Measurements from ENCODE around the gene SEC14L5.

SEC14L5 gene

DNA sequence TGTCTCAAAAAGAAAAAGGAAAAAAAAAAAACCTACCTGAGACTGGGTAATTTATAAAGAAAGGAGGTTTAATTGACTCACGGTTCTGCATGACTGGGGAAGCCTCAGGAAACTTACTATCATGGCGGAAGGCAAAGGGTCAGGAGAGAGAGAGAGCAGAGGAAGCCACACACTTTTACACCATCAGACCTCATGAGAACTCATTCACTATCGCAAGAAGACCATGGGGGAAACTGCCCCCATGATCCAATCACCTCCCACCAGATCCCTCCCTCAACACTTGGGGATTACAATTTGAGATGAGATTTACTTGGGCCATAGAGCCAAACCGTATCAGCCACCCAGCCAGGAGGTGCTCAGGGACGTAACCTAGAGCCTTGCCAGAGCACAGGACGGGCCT lies 54.8 kb downstream of the SEC14L5 start:
- Histone ChIP-seq H3K4me3 (no peak overlapping the region), H3K27ac (no peak overlapping the region)
- DNase-seq (ENCODE audit: low spot score) = no peak
- TF ChIP-seq, protein P1, sequence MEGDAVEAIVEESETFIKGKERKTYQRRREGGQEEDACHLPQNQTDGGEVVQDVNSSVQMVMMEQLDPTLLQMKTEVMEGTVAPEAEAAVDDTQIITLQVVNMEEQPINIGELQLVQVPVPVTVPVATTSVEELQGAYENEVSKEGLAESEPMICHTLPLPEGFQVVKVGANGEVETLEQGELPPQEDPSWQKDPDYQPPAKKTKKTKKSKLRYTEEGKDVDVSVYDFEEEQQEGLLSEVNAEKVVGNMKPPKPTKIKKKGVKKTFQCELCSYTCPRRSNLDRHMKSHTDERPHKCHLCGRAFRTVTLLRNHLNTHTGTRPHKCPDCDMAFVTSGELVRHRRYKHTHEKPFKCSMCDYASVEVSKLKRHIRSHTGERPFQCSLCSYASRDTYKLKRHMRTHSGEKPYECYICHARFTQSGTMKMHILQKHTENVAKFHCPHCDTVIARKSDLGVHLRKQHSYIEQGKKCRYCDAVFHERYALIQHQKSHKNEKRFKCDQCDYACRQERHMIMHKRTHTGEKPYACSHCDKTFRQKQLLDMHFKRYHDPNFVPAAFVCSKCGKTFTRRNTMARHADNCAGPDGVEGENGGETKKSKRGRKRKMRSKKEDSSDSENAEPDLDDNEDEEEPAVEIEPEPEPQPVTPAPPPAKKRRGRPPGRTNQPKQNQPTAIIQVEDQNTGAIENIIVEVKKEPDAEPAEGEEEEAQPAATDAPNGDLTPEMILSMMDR (IDR thresholded peaks at IDR 0.05) = no peak

- DNase-seq (ENCODE audit: low spot score) = no peak
- TF ChIP-seq, protein P1 (IDR thresholded peaks at IDR 0.05) = no peak
- H3K4me3 ChIP-seq = no peak overlapping the region
- H3K27ac ChIP-seq = no peak overlapping the region
Observed at GRCh38 chr16:5015351-5015750, 57.2 kb downstream of the SEC14L5 start.

GRCh38 chr16:5015887-5016286 lies 57.8 kb downstream of the SEC14L5 start:
- Histone ChIP-seq H3K4me3 (no peak overlapping the region), H3K27ac (no peak overlapping the region)
- no peak for DNase-seq (ENCODE audit: low spot score)
- TF ChIP-seq, protein P1 (IDR thresholded peaks at IDR 0.05) = no peak

GRCh38 chr16:5016967-5017677 lies 59.0 kb downstream of the SEC14L5 start:
- TF ChIP-seq, protein P1 (IDR thresholded peaks at IDR 0.05) = no peak
- H3K27ac ChIP-seq = no peak overlapping the region
- H3K4me3 ChIP-seq = no peak overlapping the region
- no peak for DNase-seq (ENCODE audit: low spot score)

DNA sequence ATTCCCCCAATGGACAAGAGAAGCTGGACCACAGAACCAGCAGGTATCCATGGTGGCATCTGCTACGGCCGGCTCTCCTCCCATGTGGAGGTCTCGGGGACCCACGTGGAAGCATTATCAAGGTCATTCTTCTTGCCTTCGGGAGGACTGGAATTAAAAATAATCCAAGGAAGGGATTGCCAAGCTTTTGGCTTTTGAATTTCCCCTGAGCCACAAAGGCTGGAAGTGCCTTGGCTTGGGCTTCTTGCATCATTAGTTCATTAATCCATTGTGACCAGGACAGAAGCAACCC lies 59.5 kb downstream of the SEC14L5 start:
- TF ChIP-seq, protein P1 (IDR thresholded peaks at IDR 0.05) = no peak
- H3K4me3 ChIP-seq = no peak overlapping the region
- no peak for DNase-seq (ENCODE audit: low spot score)
- no peak overlapping the region for H3K27ac ChIP-seq

DNA sequence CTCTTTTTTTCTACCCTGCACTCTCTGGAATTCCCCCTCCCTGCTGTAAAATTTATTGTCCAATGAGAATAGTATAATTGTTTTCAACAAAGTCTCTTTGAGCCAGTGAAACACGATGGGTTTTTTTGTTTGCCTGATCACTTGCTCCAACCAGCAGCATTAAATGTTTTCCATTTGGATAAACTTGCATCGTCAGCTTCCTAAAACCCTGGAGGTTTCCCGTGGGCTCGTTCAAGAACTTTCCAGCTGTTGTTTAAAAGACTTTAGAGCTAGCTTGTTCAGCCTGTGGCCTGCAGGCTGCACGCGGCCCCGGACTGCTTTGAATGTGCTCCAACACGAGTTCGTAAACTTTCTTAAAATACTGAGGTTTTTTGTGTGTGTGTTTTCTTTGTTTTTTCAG lies 60.7 kb downstream of the SEC14L5 start:
- TF ChIP-seq, protein P1 (IDR thresholded peaks at IDR 0.05) = no peak
- no peak overlapping the region for H3K27ac ChIP-seq
- no peak for DNase-seq (ENCODE audit: low spot score)
- no peak overlapping the region for H3K4me3 ChIP-seq

GRCh38 chr16:5019775-5020174 lies 61.6 kb downstream of the SEC14L5 start:
- TF ChIP-seq, protein P1 (IDR thresholded peaks at IDR 0.05) = no peak
- no peak overlapping the region for H3K27ac ChIP-seq
- H3K4me3 ChIP-seq = no peak overlapping the region
- no peak for DNase-seq (ENCODE audit: low spot score)
